Neural progenitor cell (in vitro differentiated cells): ENCODE results near the gene DIPK1B. TPM values are rescaled to one million over a fixed set of nuclear protein-coding genes. Genes with fewer than 3 reads are reported as not detected.

Experiments used
- DNase-seq: peaks from one replicate; pipeline ENCODE4 v3.0.0-alpha.2; 2016; ENCODE audit warnings: low spot score
- H2AFZ ChIP-seq: fragments of 200-600 bp; sonication (generic); replicated peaks from 2 replicates; pipeline ENCODE4 v1.6.1; 2016; ENCODE audit warnings: antibody characterized with exemption
- H3F3A ChIP-seq: fragments of 200-600 bp; sonication (generic); 2 replicates; pipeline ENCODE4 v1.6.1; 2016; ENCODE audit warnings: antibody characterized with exemption, low read depth
- H3K27ac ChIP-seq: fragments of 200-600 bp; sonication (generic); 2 replicates; pipeline ENCODE4 v1.5.1; 2016; ENCODE audit warnings: mild to moderate bottlenecking
- H3K27me3 ChIP-seq: fragments of 200-600 bp; sonication (generic); 2 replicates; pipeline ENCODE4 v1.6.1; 2016; ENCODE audit warnings: mild to moderate bottlenecking, moderate library complexity
- H3K36me3 ChIP-seq: fragments of 200-600 bp; sonication (generic); 2 replicates; pipeline ENCODE4 v1.5.1; 2016
- H3K4me1 ChIP-seq: fragments of 200-600 bp; sonication (generic); 2 replicates; pipeline ENCODE4 v1.6.1; 2016; ENCODE audit warnings: mixed run types
- H3K4me2 ChIP-seq: fragments of 200-600 bp; sonication (generic); 2 replicates; pipeline ENCODE4 v1.6.1; 2016
- H3K4me3 ChIP-seq: fragments of 200-600 bp; sonication (generic); 2 replicates; pipeline ENCODE4 v1.5.1; 2016
- H3K79me2 ChIP-seq: fragments of 200-600 bp; sonication (generic); 2 replicates; pipeline ENCODE4 v1.6.1; 2016; ENCODE audit warnings: low read depth
- H3K9ac ChIP-seq: fragments of 200-600 bp; sonication (generic); 2 replicates; pipeline ENCODE4 v1.6.1; 2016
- H3K9me3 ChIP-seq: fragments of 200-600 bp; sonication (generic); 2 replicates; pipeline ENCODE4 v1.5.1; 2016; ENCODE audit warnings: low read depth
- H4K20me1 ChIP-seq: fragments of 200-600 bp; sonication (generic); 2 replicates; pipeline ENCODE4 v1.6.1; 2016; ENCODE audit warnings: low read depth
- H3K27ac Mint-ChIP-seq: 3 replicates; pipeline ENCODE4 v1.8.0; 2021; ENCODE audit warnings: mixed read lengths
- H3K27me3 Mint-ChIP-seq: 2 replicates; pipeline ENCODE4 v1.8.0; 2022; ENCODE audit warnings: low read depth, mild to moderate bottlenecking, inconsistent platforms, moderate library complexity, mixed read lengths; ENCODE audit not compliant: insufficient read depth
- H3K36me3 Mint-ChIP-seq: 3 replicates; pipeline ENCODE4 v1.8.0; 2021; ENCODE audit warnings: mixed read lengths
- H3K4me1 Mint-ChIP-seq: 3 replicates; pipeline ENCODE4 v1.8.0; 2021; ENCODE audit warnings: mixed read lengths
- H3K4me3 Mint-ChIP-seq: 3 replicates; pipeline ENCODE4 v1.8.0; 2021; ENCODE audit warnings: mild to moderate bottlenecking, moderate library complexity, mixed read lengths
- H3K9me3 Mint-ChIP-seq: 3 replicates; pipeline ENCODE4 v1.8.0; 2020; ENCODE audit warnings: mixed read lengths
- EZH2 ChIP-seq: fragments of 200-600 bp; sonication (generic); IDR thresholded peaks from 2 replicates; pipeline ENCODE4 v1.6.1; 2017; ENCODE audit warnings: antibody characterized with exemption, mild to moderate bottlenecking, moderate library complexity
- EZH2phosphoT487 ChIP-seq: fragments of 200-600 bp; sonication (generic); IDR thresholded peaks from 2 replicates; pipeline ENCODE4 v1.6.1; 2017; ENCODE audit warnings: antibody characterized with exemption
- total RNA-seq: library from RNA; depleted of rRNA; stranded (reverse); fragments of >200 nt; gene quantifications from 2 replicates; pipeline ENCODE4 v1.2.3, GENCODE V29; 2015; ENCODE audit warnings: low replicate concordance
- TF ChIP-seq, protein P1 (sequence below): fragments of 200-600 bp; sonication (generic); IDR thresholded peaks from 2 replicates; pipeline ENCODE4 v1.5.1; 2017; ENCODE audit warnings: antibody characterized with exemption, mild to moderate bottlenecking

DIPK1B gene
- total RNA-seq, 1 donor from 2014 or later = 11.8 TPM

DNA sequence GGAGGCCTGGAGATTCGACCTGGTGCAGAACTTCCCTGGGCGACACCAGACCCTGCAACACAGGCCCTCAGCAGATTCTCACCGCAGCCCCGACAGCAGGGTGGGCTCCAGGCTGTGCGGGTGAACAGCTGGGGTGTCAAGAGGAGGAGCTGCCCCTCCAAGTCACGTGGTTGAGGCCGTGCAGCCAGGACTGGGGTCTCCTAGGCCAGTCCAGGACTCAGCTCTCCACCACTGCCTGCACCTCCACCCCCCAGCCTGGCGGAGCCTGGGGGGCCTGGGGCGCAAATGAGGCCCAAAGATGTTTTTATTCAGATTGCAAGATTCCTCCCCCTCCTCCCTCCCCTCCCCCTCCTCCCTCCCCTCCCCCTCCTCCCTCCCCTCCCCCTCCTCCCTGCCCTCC lies 15.9 kb upstream of the DIPK1B start:
- H3K27me3 Mint-ChIP-seq = peaks cover 13% of the 10 kb centered on the region
- Histone ChIP-seq H3K36me3 (no peaks in the 10 kb centered on the region), H3K27me3 (peaks cover 10% of the 10 kb centered on the region), H3K4me3 (no peak overlapping the region), H3K27ac (no peak overlapping the region), H3K4me2 (no peak overlapping the region), H3K4me1 (peaks cover 9% of the 10 kb centered on the region), H3K9ac (no peak overlapping the region), H3F3A (peaks cover 4% of the 10 kb centered on the region), H3K9me3 (no peaks in the 10 kb centered on the region), H2AFZ (no peak overlapping the region), H3K79me2 (no peaks in the 10 kb centered on the region), H4K20me1 (no peaks in the 10 kb centered on the region)
- H3K4me1 Mint-ChIP-seq = peaks cover 22% of the 10 kb centered on the region
- H3K27ac Mint-ChIP-seq = no peak overlapping the region
- H3K36me3 Mint-ChIP-seq = no peaks in the 10 kb centered on the region
- no peak overlapping the region for H3K4me3 Mint-ChIP-seq
- DNase-seq = no peak
- H3K9me3 Mint-ChIP-seq = no peaks in the 10 kb centered on the region
- TF ChIP-seq EZH2 = no peak
- TF ChIP-seq EZH2phosphoT487 = no peak
- TF ChIP-seq, protein P1, sequence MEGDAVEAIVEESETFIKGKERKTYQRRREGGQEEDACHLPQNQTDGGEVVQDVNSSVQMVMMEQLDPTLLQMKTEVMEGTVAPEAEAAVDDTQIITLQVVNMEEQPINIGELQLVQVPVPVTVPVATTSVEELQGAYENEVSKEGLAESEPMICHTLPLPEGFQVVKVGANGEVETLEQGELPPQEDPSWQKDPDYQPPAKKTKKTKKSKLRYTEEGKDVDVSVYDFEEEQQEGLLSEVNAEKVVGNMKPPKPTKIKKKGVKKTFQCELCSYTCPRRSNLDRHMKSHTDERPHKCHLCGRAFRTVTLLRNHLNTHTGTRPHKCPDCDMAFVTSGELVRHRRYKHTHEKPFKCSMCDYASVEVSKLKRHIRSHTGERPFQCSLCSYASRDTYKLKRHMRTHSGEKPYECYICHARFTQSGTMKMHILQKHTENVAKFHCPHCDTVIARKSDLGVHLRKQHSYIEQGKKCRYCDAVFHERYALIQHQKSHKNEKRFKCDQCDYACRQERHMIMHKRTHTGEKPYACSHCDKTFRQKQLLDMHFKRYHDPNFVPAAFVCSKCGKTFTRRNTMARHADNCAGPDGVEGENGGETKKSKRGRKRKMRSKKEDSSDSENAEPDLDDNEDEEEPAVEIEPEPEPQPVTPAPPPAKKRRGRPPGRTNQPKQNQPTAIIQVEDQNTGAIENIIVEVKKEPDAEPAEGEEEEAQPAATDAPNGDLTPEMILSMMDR = no peak

DNA sequence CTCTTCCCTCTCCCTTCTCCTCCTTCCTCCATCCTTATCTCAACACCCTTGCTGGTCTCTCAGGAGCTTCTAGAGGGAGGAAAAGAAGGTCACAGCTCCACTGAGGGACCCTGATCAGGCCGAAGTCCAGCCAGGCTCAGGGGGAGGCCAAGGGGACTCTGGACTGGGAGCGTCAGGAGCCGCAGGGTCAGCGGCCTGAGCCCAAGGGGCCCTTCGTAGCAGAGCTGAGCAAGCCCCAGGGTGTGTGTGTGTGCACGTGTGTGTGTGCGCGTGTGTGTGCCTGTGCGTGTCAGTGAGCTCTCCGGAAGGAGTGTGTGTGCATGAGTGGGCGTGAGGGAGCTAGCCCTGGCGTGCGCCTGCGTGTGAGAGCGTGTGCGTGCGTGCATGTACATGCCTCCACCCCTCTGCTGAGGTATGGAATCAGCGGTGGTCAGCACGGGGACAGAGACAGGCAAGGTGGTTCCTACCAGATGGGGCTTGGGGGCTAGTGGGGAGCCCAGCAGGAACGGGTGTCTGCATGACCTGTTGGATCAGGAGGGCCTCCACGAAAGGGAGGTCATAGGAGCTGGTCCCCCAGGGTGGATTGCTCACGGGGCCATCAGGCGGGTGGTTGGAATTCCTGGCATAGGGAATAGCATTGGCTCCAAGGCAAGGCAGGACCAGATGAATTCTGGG lies 15.1 kb upstream of the DIPK1B start:
- Histone ChIP-seq H3K9ac (no peak overlapping the region), H4K20me1 (no peaks in the 10 kb centered on the region), H3K9me3 (no peaks in the 10 kb centered on the region)

GRCh38 chr9:136697821-136698526 lies 14.4 kb upstream of the DIPK1B start:
- H3K27ac Mint-ChIP-seq = no peak overlapping the region
- H2AFZ ChIP-seq = no peak overlapping the region
- H3K9ac ChIP-seq = no peak overlapping the region
- no peaks in the 10 kb centered on the region for H3K4me1 ChIP-seq
- peaks cover 4% of the 10 kb centered on the region for H3F3A ChIP-seq
- H3K9me3 ChIP-seq = no peaks in the 10 kb centered on the region
- H3K36me3 Mint-ChIP-seq = no peaks in the 10 kb centered on the region
- H3K4me2 ChIP-seq = no peak overlapping the region
- no peaks in the 10 kb centered on the region for H3K9me3 Mint-ChIP-seq
- no peak overlapping the region for H3K4me3 ChIP-seq
- no peak for DNase-seq
- peaks cover 19% of the 10 kb centered on the region for H3K27me3 ChIP-seq
- no peaks in the 10 kb centered on the region for H4K20me1 ChIP-seq
- H3K79me2 ChIP-seq = no peaks in the 10 kb centered on the region
- TF ChIP-seq, protein P1 = no peak
- TF ChIP-seq EZH2 (no peak), EZH2phosphoT487 (no peak)
- H3K4me3 Mint-ChIP-seq = no peak overlapping the region
- H3K36me3 ChIP-seq = no peaks in the 10 kb centered on the region
- H3K4me1 Mint-ChIP-seq = peaks cover 26% of the 10 kb centered on the region
- no peak overlapping the region for H3K27ac ChIP-seq
- peaks cover 21% of the 10 kb centered on the region for H3K27me3 Mint-ChIP-seq

More for the DNA sequence above, 15.1 kb upstream of the DIPK1B start:
- H3K4me1 Mint-ChIP-seq = peaks cover 28% of the 10 kb centered on the region
- Histone ChIP-seq H2AFZ (no peak overlapping the region), H3K36me3 (no peaks in the 10 kb centered on the region), H3K27me3 (peaks cover 18% of the 10 kb centered on the region), H3K27ac (no peak overlapping the region), H3K4me2 (no peak overlapping the region), H3F3A (peaks cover 4% of the 10 kb centered on the region), H3K4me3 (no peak overlapping the region), H3K4me1 (peaks cover under 1% of the 10 kb centered on the region), H3K79me2 (no peaks in the 10 kb centered on the region)
- no peak for DNase-seq
- peak overlapping the region; percentile 88 for H3K27ac Mint-ChIP-seq
- H3K36me3 Mint-ChIP-seq = no peaks in the 10 kb centered on the region
- H3K4me3 Mint-ChIP-seq = peak overlapping the region; percentile 2
- H3K9me3 Mint-ChIP-seq = no peaks in the 10 kb centered on the region
- peaks cover 20% of the 10 kb centered on the region for H3K27me3 Mint-ChIP-seq
- TF ChIP-seq, protein P1 = no peak
- no peak for TF ChIP-seq EZH2
- no peak for TF ChIP-seq EZH2phosphoT487
